NCI-H2196 treated with DMSO at 0.1 percent for 48 hours (cell line): ENCODE results near the gene EMP2.
A peak's percentile ranks its signal among the peaks of the same experiment; 100 is the strongest.
"Not testable (repeated sequence)": the region's sequence is repeated elsewhere in the genome, so short reads cannot be mapped to it uniquely, and the experiment has no call there.

ENCODE experiments used
- DNase-seq: peaks from one replicate; lab custom pipeline; 2025; ENCODE audit not compliant: unreplicated experiment; lab: John Stamatoyannopoulos, UW

EMP2 gene

GRCh38 chr16:10578474-10579316 is 1.7 kb downstream of the EMP2 start:
- DNase-seq, result no peak

- DNase-seq, result peak; percentile 44
These were observed 2.8 kb downstream of the EMP2 start for GRCh38 chr16:10577305-10578202.

GRCh38 chr16:10576390-10577304 is 3.8 kb downstream of the EMP2 start:
- no peak for DNase-seq

- DNase-seq, result no peak
These were observed 4.8 kb downstream of the EMP2 start for GRCh38 chr16:10575506-10576130.

GRCh38 chr16:10572611-10573010 is 7.8 kb downstream of the EMP2 start:
- no peak for DNase-seq

- no peak for DNase-seq
These were observed 9.0 kb downstream of the EMP2 start for GRCh38 chr16:10571354-10571753.

GRCh38 chr16:10569621-10570020 is 10.8 kb downstream of the EMP2 start:
- no peak for DNase-seq

GRCh38 chr16:10566613-10567012 is 13.8 kb downstream of the EMP2 start:
- no peak for DNase-seq

- DNase-seq, result no peak
These were observed 15.2 kb downstream of the EMP2 start for GRCh38 chr16:10565167-10565566.

GRCh38 chr16:10564591-10564990 is 15.8 kb downstream of the EMP2 start:
- DNase-seq, result no peak

GRCh38 chr16:10562361-10562899 is 18.0 kb downstream of the EMP2 start:
- DNase-seq, result no peak

- DNase-seq, result no peak
These were observed 19.0 kb downstream of the EMP2 start for GRCh38 chr16:10561425-10561824.

- DNase-seq, result no peak
These were observed 19.4 kb downstream of the EMP2 start for GRCh38 chr16:10561001-10561400.

- DNase-seq, result not testable (repeated sequence)
These were observed 20.6 kb downstream of the EMP2 start for GRCh38 chr16:10559792-10560191.

GRCh38 chr16:10558746-10559641 is 21.4 kb downstream of the EMP2 start:
- peak; percentile 79 for DNase-seq

- DNase-seq, result peak; percentile 36
These were observed 22.1 kb downstream of the EMP2 start for GRCh38 chr16:10558305-10558704.

- DNase-seq, result no peak
These were observed 22.6 kb downstream of the EMP2 start for GRCh38 chr16:10557750-10558149.

- DNase-seq, result no peak
These were observed 24.2 kb downstream of the EMP2 start for GRCh38 chr16:10556236-10556635.

GRCh38 chr16:10554569-10554968 is 25.8 kb downstream of the EMP2 start:
- no peak for DNase-seq
